ENCODE results near the gene IL37. TPM values are rescaled to one million over a fixed set of nuclear protein-coding genes. Genes with fewer than 3 reads are reported as not detected.

Gene IL37
- total and polyA plus RNA-seq, 8 donors, result not detected

DNA sequence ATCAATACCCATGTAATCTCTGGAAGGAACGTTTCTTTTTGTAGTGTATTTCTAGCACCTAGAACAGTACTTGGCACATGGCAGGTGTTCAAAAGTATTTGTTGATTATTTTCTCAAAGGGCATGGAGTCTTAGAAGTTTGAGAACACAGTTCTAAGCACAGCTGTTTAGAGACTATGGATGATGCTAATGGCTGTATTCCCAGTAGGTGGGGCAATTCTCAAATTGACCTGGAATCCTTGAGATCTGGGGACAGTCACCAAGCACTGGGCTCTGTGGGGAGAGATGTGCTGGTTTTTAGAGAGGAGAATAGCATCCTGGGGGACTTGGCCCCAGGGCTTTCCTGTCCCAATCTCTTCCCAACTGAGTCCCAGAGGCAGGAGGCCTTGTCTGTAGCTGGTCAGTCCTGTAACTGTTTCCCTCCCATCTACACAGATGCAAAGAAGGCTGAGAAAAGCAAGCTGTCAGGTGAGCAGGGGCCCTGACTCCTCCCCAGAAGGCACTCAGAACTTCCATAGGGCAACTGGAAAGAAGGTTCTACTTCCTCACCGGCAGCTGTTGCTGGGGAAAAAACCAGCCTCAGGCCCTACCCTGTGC, 49.4 kb downstream of the IL37 start:
- no peak overlapping the region for H3K27ac ChIP-seq
- intact Hi-C loops (cut with DNase I), result no loop called here
- no peak for FAIRE-seq
- no peak overlapping the region for H3K4me3 ChIP-seq
- H3K9me3 ChIP-seq, result no peaks in the 10 kb centered on the region
- no peaks in the 10 kb centered on the region for H3K36me3 ChIP-seq
- ATAC-seq, result no peak
- TF ChIP-seq, protein P1, sequence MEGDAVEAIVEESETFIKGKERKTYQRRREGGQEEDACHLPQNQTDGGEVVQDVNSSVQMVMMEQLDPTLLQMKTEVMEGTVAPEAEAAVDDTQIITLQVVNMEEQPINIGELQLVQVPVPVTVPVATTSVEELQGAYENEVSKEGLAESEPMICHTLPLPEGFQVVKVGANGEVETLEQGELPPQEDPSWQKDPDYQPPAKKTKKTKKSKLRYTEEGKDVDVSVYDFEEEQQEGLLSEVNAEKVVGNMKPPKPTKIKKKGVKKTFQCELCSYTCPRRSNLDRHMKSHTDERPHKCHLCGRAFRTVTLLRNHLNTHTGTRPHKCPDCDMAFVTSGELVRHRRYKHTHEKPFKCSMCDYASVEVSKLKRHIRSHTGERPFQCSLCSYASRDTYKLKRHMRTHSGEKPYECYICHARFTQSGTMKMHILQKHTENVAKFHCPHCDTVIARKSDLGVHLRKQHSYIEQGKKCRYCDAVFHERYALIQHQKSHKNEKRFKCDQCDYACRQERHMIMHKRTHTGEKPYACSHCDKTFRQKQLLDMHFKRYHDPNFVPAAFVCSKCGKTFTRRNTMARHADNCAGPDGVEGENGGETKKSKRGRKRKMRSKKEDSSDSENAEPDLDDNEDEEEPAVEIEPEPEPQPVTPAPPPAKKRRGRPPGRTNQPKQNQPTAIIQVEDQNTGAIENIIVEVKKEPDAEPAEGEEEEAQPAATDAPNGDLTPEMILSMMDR (IDR thresholded peaks at IDR 0.05), result no peak
- DNase-seq, result no peak
- 42% methylated on average over 2 of the region's 2 CpGs for WGBS, 2 donors
- H3K27me3 ChIP-seq, result no peaks in the 10 kb centered on the region
- no peaks in the 10 kb centered on the region for H3K4me1 ChIP-seq

GRCh38 chr2:112962308-112963175, 51.6 kb downstream of the IL37 start:
- TF ChIP-seq, protein P1 (IDR thresholded peaks at IDR 0.05), result no peak
- no peaks in the 10 kb centered on the region for H3K27me3 ChIP-seq
- H3K4me1 ChIP-seq, result no peaks in the 10 kb centered on the region
- no peaks in the 10 kb centered on the region for H3K9me3 ChIP-seq
- FAIRE-seq (no peak), DNase-seq (no peak), ATAC-seq (no peak)
- H3K36me3 ChIP-seq, result no peaks in the 10 kb centered on the region
- 75 to 78% methylated on average over 3 of the region's 3 CpGs for WGBS, 2 donors
- no peak overlapping the region for H3K4me3 ChIP-seq
- H3K27ac ChIP-seq, result no peak overlapping the region
- intact Hi-C loops (cut with DNase I), result no loop called here

DNA sequence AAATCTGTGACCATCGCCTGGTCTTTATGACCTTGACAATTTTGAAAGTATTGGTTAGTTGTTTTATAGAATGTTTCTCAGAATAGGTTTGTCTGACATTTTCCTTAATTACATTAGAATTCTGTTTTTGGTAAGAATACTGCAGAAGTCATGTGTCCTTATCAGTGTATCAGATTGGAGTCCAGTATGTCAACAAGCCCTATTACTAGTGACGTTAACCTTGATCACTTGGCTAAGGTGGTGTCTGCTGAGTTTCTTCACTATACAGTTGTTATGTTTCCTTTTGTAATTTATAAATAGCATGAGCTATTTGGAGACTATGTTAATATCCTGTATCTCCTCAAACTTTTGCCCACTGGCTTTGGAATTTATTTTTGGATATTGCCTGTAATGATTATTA, 56.1 kb downstream of the IL37 start:
- no peak for ATAC-seq
- no peak for FAIRE-seq

More for the DNA sequence above, 56.1 kb downstream of the IL37 start:
- H3K4me3 ChIP-seq, result no peak overlapping the region
- no peaks in the 10 kb centered on the region for H3K4me1 ChIP-seq
- H3K36me3 ChIP-seq, result no peaks in the 10 kb centered on the region
- TF ChIP-seq, protein P1 (IDR thresholded peaks at IDR 0.05), result no peak
- H3K27ac ChIP-seq, result no peak overlapping the region
- intact Hi-C loops (cut with DNase I), result no loop called here
- no peaks in the 10 kb centered on the region for H3K9me3 ChIP-seq
- H3K27me3 ChIP-seq, result no peaks in the 10 kb centered on the region
- DNase-seq, result no peak
- 60 to 63% methylated on average over 2 of the region's 2 CpGs for WGBS, 2 donors

Other genes with a start within 250 kb of the IL37 start
- under 1 TPM in 1 of 6 donors, not detected in 5; 0.09 TPM for gene NT5DC4, start 190.1 kb upstream of the IL37 start, total RNA-seq
- not detected for gene NT5DC4, start 190.1 kb upstream of the IL37 start, polyA plus RNA-seq
- gene CKAP2L, start 146.6 kb upstream of the IL37 start, total RNA-seq, result under 1 TPM in 4 of 6 donors, not detected in 2; 0.06 to 0.64 (median 0.33) TPM
- under 1 TPM; 0.04 to 0.05 TPM for gene CKAP2L, start 146.6 kb upstream of the IL37 start, polyA plus RNA-seq
- under 1 TPM in 3 of 6 donors, not detected in 3; 0.08 to 0.18 (median 0.09) TPM for gene IL1A, start 126.7 kb upstream of the IL37 start, total RNA-seq
- gene IL1A, start 126.7 kb upstream of the IL37 start, polyA plus RNA-seq, result under 1 TPM in 1 of 2 donors, not detected in 1; 0.05 TPM
- gene IL1B, start 74.4 kb upstream of the IL37 start, total RNA-seq, result 1 to 10 TPM in 3 of 6 donors, under 1 TPM in 3; 0.32 to 3.9 (median 1.1) TPM
- 1 to 10 TPM in 1 of 2 donors, under 1 TPM in 1; 0.80 to 1.3 TPM for gene IL1B, start 74.4 kb upstream of the IL37 start, polyA plus RNA-seq
- not detected for gene IL36G, start 66.8 kb downstream of the IL37 start, total RNA-seq
- gene IL36G, start 66.8 kb downstream of the IL37 start, polyA plus RNA-seq, result not detected
- gene IL36A, start 94.3 kb downstream of the IL37 start, total RNA-seq, result not detected
- gene IL36A, start 94.3 kb downstream of the IL37 start, polyA plus RNA-seq, result not detected
- not detected for gene IL36B, start 141.7 kb downstream of the IL37 start, total RNA-seq
- gene IL36B, start 141.7 kb downstream of the IL37 start, polyA plus RNA-seq, result not detected
- gene IL36RN, start 148.0 kb downstream of the IL37 start, total RNA-seq, result not detected
- not detected for gene IL36RN, start 148.0 kb downstream of the IL37 start, polyA plus RNA-seq
- gene IL1F10, start 156.8 kb downstream of the IL37 start, total RNA-seq, result not detected
- not detected for gene IL1F10, start 156.8 kb downstream of the IL37 start, polyA plus RNA-seq
- gene IL1RN, start 216.4 kb downstream of the IL37 start, total RNA-seq, result 1 to 10 TPM in 3 of 6 donors, under 1 TPM in 2, not detected in 1; 0.37 to 3.1 (median 1.4) TPM
- gene IL1RN, start 216.4 kb downstream of the IL37 start, polyA plus RNA-seq, result 1 to 10 TPM in 1 of 2 donors, under 1 TPM in 1; 0.65 to 1.6 TPM